Mammary epithelial cell (primary cell): ENCODE measurements around the gene SIGLEC8.

Experiments used
- EZH2 ChIP-seq: IDR thresholded peaks from 2 replicates; pipeline ENCODE4 v1.6.1; 2012; ENCODE audit warnings: low read length, inconsistent platforms, borderline replicate concordance
- TF ChIP-seq, protein P1 (sequence below), 2 donors: IDR thresholded peaks in 1 of 2; conservative IDR thresholded peaks in 1 of 2; 2 replicates each; pipeline ENCODE4 v1.5.1; 2011 to 2012; ENCODE audit warnings: inconsistent platforms in 2 of 2, low read length in 2 of 2, mild to moderate bottlenecking in 2 of 2, control low read depth in 1 of 2, low read depth in 1 of 2; ENCODE audit not compliant: insufficient read depth in 1 of 2; ENCODE audit errors: extremely low read depth in 1 of 2

GRCh38 chr19:51433043-51433442, 25.2 kb downstream of the SIGLEC8 start:
- TF ChIP-seq, protein P1, sequence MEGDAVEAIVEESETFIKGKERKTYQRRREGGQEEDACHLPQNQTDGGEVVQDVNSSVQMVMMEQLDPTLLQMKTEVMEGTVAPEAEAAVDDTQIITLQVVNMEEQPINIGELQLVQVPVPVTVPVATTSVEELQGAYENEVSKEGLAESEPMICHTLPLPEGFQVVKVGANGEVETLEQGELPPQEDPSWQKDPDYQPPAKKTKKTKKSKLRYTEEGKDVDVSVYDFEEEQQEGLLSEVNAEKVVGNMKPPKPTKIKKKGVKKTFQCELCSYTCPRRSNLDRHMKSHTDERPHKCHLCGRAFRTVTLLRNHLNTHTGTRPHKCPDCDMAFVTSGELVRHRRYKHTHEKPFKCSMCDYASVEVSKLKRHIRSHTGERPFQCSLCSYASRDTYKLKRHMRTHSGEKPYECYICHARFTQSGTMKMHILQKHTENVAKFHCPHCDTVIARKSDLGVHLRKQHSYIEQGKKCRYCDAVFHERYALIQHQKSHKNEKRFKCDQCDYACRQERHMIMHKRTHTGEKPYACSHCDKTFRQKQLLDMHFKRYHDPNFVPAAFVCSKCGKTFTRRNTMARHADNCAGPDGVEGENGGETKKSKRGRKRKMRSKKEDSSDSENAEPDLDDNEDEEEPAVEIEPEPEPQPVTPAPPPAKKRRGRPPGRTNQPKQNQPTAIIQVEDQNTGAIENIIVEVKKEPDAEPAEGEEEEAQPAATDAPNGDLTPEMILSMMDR (conservative IDR thresholded peaks at IDR 0.05 in 1 of 2, IDR thresholded peaks at IDR 0.05 in 1 of 2; ENCODE audit: extremely low read depth in 1 of 2, insufficient read depth in 1 of 2, low read depth in 1 of 2, low read length in 2 of 2) = no peak
- no peak for TF ChIP-seq EZH2
